ENCODE results near the gene BEAN1.

Gene BEAN1

GRCh38 chr16:66395806-66396555 is 31.1 kb upstream of the BEAN1 start:
- DNase-seq (ENCODE audit: low spot score), result no peak

GRCh38 chr16:66397736-66398433 is 29.2 kb upstream of the BEAN1 start:
- DNase-seq (ENCODE audit: low spot score), result no peak

GRCh38 chr16:66399031-66399430 is 28.1 kb upstream of the BEAN1 start:
- DNase-seq (ENCODE audit: low spot score), result no peak

- no peak for DNase-seq (ENCODE audit: low spot score)
Measured at GRCh38 chr16:66399930-66400329, 27.2 kb upstream of the BEAN1 start.

GRCh38 chr16:66400503-66401380 is 26.4 kb upstream of the BEAN1 start:
- DNase-seq (ENCODE audit: low spot score), result no peak

GRCh38 chr16:66401610-66402009 is 25.5 kb upstream of the BEAN1 start:
- no peak for DNase-seq (ENCODE audit: low spot score)

- no peak for DNase-seq (ENCODE audit: low spot score)
Measured at GRCh38 chr16:66402166-66402565, 24.9 kb upstream of the BEAN1 start.

GRCh38 chr16:66402591-66403230 is 24.4 kb upstream of the BEAN1 start:
- no peak for DNase-seq (ENCODE audit: low spot score)

- DNase-seq (ENCODE audit: low spot score), result no peak
Measured at GRCh38 chr16:66403531-66404145, 23.5 kb upstream of the BEAN1 start.

- no peak for DNase-seq (ENCODE audit: low spot score)
Measured at GRCh38 chr16:66405057-66405783, 21.9 kb upstream of the BEAN1 start.

GRCh38 chr16:66406534-66407221 is 20.4 kb upstream of the BEAN1 start:
- peak; percentile 88 for DNase-seq (ENCODE audit: low spot score)

- no peak for DNase-seq (ENCODE audit: low spot score)
Measured at GRCh38 chr16:66408163-66409048, 18.7 kb upstream of the BEAN1 start.

- no peak for DNase-seq (ENCODE audit: low spot score)
Measured at GRCh38 chr16:66409156-66409555, 17.9 kb upstream of the BEAN1 start.

GRCh38 chr16:66412182-66412581 is 14.9 kb upstream of the BEAN1 start:
- DNase-seq (ENCODE audit: low spot score), result no peak

- no peak for DNase-seq (ENCODE audit: low spot score)
Measured at GRCh38 chr16:66414891-66415290, 12.2 kb upstream of the BEAN1 start.

- DNase-seq (ENCODE audit: low spot score), result no peak
Measured at GRCh38 chr16:66416136-66416535, 11.0 kb upstream of the BEAN1 start.

GRCh38 chr16:66416939-66417700 is 10.0 kb upstream of the BEAN1 start:
- no peak for DNase-seq (ENCODE audit: low spot score)

- no peak for DNase-seq (ENCODE audit: low spot score)
Measured at GRCh38 chr16:66418165-66418962, 8.7 kb upstream of the BEAN1 start.
